OCI-M2 (cell line): ENCODE measurements around the gene PNPLA1.

Source experiments
- DNase-seq: peaks from one replicate; lab custom pipeline; 2025; ENCODE audit not compliant: unreplicated experiment; lab: John Stamatoyannopoulos, UW

The PNPLA1 gene

DNA sequence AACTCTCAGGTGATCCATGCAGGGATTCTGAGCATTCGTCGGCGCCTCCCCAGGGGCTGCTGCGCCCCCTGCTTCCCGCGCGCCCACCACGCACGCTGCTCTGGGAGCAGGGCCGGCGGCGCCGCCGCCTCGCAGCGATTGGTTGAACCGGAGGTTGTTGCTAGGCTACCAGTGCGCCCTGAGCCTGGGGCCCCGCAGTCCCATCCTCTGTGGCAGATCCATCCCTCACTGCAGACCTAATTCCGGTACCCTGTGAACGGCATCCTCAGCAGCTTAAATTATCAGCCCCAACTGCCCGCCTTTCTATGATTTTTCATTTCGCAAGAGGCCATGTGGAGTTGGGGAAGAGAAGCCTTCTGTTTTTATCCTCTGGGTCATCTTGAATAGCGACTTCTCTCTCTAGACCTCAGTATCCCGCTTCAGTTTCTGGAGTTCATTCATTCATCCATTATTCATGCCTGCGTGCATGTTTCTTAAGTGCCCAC lies 15.4 kb downstream of the PNPLA1 start:
- no peak for DNase-seq

- no peak for DNase-seq
Observed at GRCh38 chr6:36285797-36286196, 15.9 kb downstream of the PNPLA1 start.

DNA sequence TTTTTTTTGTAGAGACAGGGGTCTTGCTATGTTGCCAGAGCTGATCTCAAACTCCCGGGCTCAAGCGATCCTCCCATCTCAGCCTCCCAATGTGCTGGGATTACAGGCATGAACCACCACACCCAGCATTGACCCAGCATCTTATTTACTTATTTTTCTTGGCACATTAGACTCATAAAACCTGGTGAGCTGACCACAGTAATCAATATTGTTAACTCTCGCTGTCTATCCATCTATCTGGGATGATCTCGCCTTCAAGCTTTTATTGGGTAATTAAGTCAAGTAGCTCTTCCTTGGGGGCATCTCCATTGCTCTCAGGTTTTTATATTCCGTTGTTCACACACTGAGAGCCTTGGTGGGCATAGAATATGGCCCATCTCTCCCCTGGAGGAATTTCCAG lies 17.0 kb downstream of the PNPLA1 start:
- DNase-seq: no peak

DNA sequence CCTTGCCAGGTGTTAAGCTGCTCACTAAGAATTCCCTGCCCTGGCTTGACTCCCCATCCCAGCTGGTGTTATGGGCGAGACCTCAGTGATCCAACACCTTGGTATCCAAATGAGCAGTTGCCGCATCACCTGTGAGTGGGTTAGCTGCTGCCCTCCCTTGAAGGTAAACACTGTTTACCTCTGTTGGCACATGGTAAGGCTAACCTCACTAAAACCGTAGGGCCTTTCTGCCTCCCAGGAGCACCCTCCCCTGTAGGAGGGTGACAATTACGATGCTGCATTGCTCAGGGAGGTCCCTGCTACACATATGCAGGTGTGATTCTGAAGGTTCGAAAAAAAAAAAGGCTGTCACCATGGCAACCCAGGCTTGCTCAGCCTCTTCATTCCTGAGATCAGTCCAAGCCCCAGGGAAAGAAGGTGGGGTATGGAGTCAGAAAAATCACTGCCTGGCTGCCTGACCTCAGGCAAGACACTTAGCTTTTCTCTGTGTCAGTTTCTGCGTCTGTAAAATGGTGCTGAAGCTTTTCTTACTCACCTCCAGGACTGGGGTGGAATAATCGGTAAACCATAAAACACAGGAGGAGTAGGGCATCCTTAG lies 19.5 kb downstream of the PNPLA1 start:
- no peak for DNase-seq

DNA sequence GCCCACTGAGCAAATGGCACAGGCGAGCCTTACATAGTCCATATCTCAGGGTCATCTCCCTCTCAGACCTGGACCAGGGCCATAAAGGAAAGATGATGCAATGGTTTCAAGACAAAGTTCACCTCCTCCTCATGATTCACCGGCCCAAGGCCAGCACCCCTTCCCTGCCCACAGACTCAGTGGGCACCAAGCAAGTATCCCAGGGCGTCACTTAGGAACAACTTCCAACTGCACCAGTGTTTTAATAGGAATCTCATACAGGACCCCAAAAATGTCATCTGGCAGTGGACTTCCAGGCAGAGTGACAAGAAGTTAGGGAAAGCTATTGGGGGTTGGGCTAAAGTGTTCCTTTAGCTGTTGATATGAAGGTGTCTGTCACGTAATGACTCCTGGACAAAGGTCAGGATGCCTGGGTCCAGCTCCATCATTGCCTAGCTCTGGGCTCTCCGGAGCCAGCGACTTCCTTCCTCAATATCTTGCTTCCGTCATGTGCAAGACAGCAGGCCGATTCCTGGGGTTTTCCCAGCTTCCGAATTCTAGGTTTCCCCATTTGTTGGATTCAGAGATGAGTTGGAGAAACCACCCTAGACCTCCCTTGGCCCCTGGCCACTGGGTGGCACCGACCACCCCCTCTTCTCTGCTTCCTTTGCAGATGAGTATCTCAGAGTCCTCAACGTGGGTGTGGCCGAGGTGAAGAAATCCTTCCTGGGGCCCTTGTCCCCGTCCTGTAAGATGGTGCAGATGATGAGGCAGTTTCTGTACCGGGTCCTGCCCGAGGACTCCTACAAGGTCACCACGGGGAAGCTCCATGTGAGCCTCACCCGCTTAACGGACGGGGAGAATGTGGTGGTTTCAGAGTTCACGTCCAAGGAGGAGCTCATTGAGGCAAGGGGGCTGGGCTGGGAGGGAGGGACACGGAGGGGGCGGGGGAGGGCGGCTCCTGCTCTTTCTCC lies 21.1 kb downstream of the PNPLA1 start:
- DNase-seq: no peak

DNA sequence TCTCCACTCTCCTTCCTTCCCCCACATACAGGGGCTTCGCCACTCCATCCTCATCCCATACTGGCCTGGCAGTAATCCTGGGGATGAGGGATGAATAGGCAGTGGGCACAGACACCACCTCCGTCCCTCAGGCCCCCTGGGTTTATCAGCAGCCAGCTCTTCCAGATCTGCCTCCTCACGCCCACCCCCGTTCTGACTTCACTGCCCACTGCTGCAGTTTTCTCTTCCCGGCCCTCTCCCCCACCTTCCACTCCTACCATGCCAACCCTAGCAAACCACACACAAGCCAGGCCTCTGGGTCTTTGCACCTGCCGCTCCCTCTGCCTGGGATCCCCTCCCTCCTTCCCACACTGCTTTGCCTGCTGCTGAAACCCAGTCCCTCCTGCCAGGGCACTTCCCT lies 22.3 kb downstream of the PNPLA1 start:
- no peak for DNase-seq

DNA sequence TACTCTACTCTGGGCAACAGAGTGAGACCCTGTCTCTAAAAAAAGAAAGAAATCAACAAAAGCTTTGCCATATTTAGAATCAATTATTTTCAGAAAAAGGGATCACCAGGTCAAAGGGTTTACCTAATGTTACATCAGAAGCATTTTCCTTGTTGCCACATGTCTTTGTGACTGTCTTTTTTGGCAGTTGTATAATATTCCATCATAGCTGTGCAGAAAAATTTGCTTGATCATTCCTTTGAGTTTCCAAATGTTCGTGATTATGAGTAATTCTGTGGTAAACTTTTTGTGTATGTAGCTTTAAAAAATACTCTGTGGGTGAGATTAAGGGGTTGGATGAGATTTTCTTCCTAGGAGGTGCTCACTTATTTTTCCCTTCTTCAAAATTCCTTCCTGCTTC lies 26.4 kb downstream of the PNPLA1 start:
- DNase-seq: no peak

GRCh38 chr6:36297051-36297450 lies 27.2 kb downstream of the PNPLA1 start:
- DNase-seq: no peak

GRCh38 chr6:36297511-36297910 lies 27.7 kb downstream of the PNPLA1 start:
- DNase-seq: no peak

DNA sequence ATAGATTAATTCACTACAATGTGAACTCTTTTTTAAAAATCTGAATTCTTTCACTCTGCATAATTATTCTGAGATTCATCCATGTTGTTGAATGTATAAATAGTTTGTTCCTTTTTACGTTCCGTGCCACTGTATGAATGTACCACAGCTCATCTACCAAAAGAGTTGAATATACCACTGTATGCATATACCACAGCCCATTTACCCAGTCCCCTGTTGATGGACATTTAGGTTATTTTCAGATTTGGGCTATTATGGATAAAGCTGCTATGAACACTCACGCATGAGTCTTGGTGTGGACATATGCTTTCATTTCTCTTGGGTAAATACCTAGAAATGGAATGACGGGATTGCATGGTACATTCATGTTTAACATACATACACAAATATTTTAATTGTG lies 28.2 kb downstream of the PNPLA1 start:
- DNase-seq: no peak

DNA sequence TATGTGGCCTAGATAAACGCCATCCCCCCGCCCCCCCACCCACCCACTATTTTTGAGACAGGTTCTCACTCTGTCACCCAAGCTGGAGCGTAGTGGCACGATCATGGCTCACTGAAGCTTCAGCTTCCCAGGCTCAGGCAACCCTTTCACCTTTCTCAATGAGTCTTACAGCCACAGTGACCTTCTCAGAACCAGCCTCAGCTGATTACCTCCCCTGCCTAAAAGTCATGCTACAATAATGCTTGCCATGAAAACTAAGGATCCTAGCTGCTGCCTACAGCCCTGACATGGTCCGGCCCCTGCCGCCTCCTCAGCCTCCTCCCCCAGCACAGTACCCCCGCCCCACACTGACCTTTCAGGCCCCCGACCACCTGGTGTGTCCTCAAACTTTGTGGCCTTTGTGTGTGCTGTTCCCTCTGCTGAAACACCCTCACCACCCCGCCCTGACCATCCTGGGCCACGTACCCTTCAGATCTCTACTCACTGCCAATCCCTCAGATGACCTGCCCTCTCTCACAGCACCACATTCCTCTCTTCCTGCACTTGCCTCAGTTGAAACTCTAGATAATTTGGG lies 31.3 kb downstream of the PNPLA1 start:
- DNase-seq: no peak

- no peak for DNase-seq
Observed at GRCh38 chr6:36301781-36302180, 31.9 kb downstream of the PNPLA1 start.

DNA sequence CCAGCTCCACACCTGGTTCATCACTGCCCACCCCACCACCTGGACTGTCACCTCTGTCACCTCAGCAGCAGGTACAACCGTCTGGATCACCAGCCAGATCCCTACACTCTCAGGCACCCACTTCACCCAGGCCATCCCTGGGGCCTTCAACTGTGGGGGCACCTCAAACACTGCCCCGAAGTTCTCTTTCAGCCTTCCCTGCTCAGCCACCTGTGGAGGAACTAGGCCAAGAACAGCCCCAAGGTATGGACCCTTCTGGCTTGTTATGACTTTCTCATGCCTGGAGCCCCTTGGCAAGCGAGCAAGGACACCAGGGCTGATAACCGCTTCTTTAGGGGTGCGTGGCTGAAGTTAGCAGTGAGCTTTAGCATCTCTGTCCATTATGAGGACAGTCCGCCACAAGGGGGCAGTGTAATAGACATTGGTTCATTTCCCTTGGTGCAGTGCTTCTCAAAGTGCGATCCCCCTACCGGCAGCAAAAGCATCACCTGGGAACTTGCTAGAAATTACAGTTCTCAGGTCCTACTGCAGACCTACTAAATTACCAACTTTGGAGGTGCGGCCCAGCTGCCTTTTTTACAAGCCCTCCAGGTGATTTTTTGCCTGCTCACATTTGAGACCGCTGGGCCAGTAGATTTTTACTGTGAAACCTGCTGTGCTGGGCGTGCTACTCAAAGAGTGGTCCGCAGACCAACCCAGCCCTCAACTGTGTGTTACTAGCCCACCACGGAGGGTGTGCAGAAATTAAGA lies 32.5 kb downstream of the PNPLA1 start:
- DNase-seq: peak; percentile 90

- DNase-seq: no peak
Observed at GRCh38 chr6:36305885-36306284, 36.0 kb downstream of the PNPLA1 start.

GRCh38 chr6:36306375-36306774 lies 36.5 kb downstream of the PNPLA1 start:
- DNase-seq: no peak

- DNase-seq: no peak
Observed at GRCh38 chr6:36308514-36308913, 38.7 kb downstream of the PNPLA1 start.

DNA sequence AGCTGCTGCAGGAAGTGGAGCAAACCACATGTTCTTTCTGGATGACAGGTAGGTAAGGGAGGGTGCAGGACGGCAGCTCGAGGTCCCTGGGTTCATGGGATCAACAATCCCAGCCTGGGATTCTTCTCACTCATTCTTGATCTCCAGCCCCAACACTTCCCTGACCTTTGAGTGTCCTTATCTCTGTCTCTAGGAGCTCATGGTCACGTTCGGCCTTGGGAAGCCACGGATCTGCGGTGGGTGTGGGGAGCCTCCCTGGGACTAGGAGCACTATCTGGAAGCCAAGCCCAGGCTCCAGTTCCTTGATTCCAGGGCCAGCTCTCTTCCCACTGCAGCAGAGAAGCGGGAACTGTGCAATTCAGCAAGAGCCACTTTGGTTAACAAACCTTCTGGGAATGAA lies 39.3 kb downstream of the PNPLA1 start:
- no peak for DNase-seq

- DNase-seq: no peak
Observed at GRCh38 chr6:36309900-36310299, 40.0 kb downstream of the PNPLA1 start.

GRCh38 chr6:36312854-36313648 lies 43.2 kb downstream of the PNPLA1 start:
- DNase-seq: no peak

DNA sequence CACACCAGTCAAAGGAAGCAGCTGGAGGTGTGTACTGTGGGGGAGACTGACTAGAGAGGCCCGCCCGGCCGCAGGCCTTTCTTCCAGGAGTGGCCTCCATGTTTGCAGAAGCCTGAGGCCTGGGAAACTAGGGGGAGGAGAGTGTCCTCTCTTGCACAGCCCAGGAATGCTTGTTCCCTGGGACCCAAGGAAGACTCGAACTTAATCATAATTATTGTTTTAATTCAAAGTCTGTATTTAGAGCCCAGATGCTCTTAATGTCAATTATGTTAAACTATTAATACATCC lies 43.7 kb downstream of the PNPLA1 start:
- DNase-seq: no peak
